ENCODE results near the gene POMT1.

Gene POMT1

DNA sequence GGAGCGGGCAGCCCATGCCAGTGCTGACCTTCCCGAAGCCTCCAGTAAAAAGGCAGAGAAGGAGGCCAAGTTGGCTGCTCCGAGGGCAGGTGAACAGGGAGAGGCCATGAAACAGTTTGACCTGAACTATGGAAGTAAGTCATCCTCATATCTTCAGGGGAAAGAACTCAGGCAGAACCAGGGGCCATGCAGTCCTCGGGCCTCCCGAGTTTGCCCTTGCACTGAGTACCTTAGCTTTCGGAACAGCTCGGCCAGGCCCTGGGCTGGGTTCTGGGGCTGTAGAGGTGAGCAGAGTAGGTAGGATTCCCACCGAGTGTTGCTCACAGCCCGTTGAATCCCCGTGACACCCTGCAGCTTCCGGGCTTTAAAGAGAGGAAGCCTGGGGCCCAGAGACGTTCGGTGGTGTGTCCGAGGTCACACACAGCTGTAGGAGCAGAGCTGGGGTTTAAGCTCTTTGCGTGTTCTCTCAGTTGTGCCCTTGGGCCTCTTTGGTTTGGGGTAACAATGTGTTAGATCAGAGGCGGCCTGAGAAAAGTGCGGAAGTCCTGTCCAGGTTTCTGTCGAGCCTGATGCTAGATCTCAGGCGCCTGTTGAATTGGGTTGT is 24.8 kb upstream of the POMT1 start:
- DNase-seq, result no peak

GRCh38 chr9:131478421-131478868 is 24.3 kb upstream of the POMT1 start:
- DNase-seq, result peak; percentile 66

DNA sequence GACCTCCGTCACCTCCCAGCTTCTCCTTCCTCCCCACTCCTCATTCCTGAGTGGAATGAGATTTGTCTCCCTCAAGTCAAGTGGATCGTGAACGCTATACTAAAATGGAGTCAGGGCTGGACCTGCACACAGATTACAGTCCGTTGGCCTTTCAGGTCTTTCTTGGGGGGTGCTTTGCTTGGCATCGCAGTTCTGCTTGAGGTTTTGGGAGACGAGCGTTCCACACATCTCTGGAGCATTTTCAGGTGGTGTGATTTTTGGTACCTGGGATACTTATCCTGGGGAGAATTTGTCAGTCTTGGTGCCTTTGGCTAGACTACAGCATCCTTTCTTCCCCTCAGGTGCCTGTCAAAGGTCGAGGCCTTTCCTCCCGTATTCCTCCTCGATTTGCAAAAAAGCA is 23.8 kb upstream of the POMT1 start:
- no peak for DNase-seq

DNA sequence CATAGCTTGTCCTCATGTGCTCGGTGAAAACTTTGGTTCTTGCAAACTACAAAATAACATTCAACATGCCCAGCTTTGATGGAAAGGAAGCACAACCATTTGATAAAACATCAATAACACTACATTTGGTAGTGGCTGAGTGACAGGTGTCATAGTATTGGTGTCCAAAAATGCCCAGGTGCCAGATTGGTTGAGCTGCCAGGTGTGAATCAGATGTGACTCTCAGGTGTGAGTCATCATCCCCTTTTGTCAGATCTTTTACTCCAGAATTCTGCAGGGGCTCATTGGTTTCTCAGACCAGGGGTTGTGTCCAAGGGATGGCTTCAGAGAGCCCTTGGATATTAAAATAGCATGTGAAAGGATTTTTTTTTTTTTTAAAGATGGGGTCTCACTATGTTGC is 22.5 kb upstream of the POMT1 start:
- no peak for DNase-seq

DNA sequence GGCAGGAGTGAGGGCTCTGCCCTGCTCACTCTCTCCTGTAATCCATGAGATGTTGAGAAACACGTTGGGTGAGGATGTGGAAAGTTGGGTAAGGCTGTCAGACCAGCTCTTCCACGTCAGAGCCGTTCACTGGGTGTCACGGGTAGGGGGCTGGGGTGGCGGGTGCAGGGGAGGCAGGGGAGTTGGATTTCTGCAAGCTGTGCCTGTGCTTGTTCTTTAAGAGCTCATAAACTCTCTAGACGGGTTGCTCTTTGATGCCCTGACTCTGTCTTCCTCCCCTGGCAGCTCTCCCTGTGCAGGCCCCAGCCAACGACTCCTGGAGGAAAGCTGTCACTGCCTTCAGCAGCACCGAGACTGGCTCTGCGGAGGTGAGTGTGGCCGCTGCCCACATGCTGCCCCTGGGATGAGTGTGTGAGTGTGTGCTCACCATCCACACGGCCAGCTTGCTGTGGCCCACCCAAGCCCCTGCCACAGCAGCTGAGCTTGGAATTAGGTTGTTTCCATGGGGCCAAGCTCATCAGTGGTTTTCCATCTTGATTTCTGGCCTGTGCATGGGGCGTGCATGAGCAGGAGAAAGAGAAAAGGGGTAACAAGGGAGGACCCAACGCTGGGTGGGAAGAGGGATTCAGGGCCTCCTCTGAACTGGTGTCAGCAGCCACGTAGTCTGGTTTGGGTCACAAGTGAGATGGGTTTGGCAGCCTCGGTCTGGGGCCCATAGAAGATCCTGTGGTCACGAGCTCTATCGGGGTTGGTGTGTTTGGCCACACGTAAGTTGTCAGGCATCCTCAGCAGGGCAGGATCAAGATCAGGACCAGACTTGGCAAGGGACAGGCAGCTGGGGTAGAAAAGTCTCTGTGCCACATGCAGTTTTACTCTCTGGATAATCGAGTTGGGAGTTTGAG is 21.0 kb upstream of the POMT1 start:
- no peak for DNase-seq

- no peak for DNase-seq
Measured at GRCh38 chr9:131482343-131483006, 20.2 kb upstream of the POMT1 start.

- no peak for DNase-seq
Measured at GRCh38 chr9:131483319-131484050, 19.2 kb upstream of the POMT1 start.

GRCh38 chr9:131484051-131484445 is 18.7 kb upstream of the POMT1 start:
- DNase-seq, result no peak

DNA sequence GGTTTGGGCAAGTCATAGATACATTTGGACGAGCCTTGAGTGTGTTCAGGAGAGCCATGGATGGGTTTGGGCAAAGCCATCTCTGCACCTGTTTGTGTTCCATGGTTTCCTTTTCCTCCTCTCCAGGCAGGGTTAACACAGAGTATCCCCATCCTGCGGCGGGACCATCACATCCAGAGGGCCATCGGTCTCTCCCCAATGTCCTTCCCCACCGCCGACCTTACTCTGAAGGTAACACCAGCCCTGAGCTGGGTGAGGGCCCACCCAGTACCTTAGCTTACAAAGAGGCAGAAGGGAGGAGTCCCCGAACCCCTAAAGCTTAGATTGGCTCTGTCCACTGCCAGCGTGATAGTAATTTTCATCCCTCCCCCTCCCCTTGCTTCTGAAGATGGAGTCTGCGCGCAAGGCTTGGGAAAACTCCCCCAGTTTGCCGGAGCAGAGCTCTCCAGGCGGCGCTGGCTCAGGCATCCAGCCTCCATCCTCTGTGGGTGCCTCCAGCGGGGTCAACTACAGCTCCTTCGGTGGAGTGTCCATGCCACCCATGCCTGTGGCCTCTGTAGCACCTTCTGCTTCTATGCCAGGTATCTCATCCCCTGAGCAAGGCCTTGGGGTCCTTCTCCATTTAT is 18.0 kb upstream of the POMT1 start:
- DNase-seq, result no peak

DNA sequence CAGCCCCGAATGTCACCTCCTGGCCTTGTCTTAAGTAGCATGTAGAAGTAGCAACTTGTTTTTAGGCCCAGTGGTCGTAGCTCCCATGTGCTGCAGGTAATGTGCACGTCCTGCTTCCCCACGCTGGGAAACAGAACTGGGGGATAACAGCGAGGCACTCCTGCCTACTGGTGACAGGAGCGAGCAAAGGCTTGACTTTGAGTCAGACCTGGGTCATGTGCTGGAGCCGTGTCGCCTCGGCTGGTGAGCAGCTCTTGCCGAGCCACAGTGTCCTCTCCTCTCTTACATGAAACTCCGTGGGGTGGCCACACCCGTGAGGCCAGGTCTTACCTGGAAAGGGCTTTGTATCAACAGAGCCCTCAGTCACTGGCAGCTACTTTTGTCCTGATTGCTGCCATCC is 17.5 kb upstream of the POMT1 start:
- DNase-seq, result no peak

DNA sequence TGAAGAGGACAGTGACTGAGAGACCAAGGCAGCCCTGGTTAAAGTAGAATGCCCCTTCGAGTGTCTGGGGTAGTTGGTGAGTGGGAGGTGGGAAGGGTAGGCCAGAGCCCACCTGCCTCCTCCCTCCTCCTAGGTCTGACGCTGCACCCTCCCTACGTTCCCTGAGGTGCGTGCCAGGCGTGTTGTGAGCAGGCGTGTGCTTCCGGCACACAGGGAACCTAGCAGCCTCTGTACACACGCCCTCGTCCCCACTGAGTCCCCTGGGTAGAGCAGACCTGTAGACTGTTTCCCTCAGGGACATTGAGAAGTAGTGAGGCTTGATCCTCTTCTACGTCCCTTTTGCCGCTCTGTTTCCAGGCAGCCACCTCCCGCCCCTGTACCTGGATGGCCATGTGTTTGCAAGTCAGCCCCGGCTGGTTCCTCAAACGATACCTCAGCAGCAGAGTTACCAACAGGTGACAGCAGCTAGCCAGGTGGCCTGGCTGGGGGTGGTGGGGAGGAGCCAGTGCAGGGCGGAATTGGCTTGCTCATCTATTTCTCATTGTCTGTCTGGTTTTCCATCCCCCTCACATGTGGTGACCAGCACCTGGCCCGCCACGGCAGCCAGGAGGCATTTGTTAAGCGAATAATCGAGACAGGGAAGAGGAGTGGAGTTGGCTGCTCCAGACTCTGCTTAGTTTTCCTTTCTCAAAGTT is 16.8 kb upstream of the POMT1 start:
- DNase-seq, result no peak

- DNase-seq, result no peak
Measured at GRCh38 chr9:131487001-131487400, 15.7 kb upstream of the POMT1 start.

DNA sequence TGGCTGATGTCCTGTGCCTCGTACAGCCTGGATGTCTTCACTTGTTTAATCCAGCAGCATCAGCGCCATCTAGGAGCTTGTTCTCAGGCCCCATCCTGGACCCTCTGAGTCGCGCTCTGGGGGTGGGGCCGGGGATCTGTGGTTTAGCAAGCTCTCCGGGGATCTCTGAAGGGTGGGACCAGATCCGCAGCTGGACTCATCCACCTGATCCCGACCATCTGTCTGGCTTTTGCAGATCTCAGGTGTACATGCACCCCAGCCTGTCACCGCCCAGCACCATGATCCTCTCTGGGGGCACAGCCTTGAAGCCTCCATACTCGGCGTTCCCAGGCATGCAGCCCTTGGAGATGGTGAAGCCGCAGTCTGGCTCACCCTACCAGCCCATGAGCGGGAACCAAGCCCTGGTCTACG is 15.1 kb upstream of the POMT1 start:
- DNase-seq, result no peak

GRCh38 chr9:131490514-131490913 is 12.2 kb upstream of the POMT1 start:
- no peak for DNase-seq

- no peak for DNase-seq
Measured at GRCh38 chr9:131491001-131491710, 11.6 kb upstream of the POMT1 start.

- DNase-seq, result no peak
Measured at GRCh38 chr9:131492070-131492469, 10.6 kb upstream of the POMT1 start.

DNA sequence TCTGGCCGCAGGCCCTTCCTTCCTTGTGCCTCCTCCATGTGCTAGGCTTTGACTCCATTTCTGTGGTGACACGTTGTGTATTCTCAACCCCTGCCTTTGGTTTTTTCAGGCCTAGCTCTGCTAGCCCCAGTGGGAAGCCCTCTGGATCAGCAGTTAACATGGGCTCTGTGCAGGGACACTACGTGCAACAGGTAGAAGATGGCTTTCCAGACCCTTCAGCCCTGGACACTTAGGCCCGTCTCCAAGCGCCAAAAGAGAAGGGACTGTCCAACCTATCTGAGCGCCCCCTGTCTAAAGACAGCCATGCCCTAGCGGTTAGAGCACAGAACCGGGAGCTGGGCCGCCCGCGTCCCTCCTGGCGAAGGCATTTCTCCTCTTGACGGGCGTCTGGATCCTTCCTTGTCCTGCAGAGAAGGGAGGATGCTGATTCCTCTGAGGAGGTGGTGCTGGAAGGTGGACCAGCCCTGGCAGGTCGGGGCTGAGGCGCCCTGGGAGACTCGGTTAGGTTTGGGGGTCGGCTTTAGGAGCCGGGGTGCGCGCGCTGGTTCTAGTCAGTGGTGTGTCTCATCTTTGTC is 8.3 kb upstream of the POMT1 start:
- DNase-seq, result no peak

GRCh38 chr9:131495785-131496184 is 6.9 kb upstream of the POMT1 start:
- DNase-seq, result no peak

DNA sequence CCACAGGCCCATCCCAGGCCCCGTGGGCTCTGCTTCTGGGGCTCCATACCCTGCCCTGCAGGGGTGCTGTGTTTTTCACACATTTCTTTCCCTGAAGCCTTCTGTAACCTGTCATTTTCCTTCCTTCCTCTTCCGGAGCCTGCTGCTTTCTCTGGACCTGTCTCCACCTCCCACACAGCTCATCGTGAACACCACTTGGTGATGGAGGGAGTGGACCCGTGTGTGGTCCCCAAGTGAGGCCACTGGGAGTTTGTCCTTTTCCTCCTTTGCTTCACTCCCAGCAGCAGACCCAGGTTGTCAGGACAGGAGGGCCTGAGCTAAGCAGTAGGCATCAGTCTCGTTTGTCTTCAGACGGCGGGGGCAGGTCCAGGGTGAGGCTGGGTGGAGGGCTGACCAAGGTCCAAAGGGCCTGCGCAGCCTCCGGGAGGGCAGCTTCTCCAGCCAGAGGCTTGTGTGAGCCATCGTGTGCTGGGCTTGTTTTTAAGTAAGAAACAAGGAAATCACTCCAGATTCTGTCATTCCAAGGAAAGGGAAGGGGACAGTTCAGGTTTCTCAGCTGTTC is 5.8 kb upstream of the POMT1 start:
- no peak for DNase-seq

DNA sequence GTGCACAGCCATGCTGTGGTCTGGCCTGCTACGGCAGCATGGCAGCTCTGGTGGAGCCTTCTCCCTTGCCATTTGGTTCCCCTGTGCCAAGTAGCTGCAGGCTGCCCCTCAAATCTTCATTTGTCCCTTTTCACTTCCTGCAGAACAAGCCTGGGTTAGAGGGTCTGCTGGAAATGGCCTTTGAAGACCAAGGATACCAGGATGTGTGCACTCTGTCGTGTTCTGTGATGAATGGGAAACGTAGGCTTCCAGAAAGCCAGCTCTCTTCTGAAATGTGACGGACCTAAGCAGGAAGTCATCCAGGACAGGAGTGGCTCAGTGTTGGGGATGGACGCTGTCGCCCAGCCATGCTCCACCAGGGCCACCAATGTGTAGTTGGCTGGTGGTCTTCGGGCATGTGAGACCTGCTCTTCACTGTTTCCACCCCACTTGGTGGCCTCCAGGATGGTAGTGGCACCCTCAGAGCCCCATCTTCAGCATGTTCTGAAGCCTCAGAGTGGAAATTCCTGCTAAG is 3.4 kb upstream of the POMT1 start:
- DNase-seq, result no peak
